HepG2 (cell line): ENCODE data around the gene OST4. TPM values are rescaled to one million over a fixed set of nuclear protein-coding genes. Genes with fewer than 3 reads are reported as not detected.

Source experiments
- GATAD1 ChIP-seq: IDR thresholded peaks from 2 replicates; pipeline ENCODE4 v1.6.1; 2016; ENCODE audit warnings: missing genetic modification reagents, missing compliant biosample characterization
- GPN1 ChIP-seq: sonication (generic); formaldehyde crosslinking; IDR thresholded peaks from 2 replicates; pipeline ENCODE4 v1.5.1; 2020; ENCODE audit warnings: missing genetic modification reagents, borderline replicate concordance
- HDAC2 ChIP-seq: sonication (generic); formaldehyde crosslinking; IDR thresholded peaks from 2 replicates; pipeline ENCODE4 v1.4.0; 2020; ENCODE audit warnings: missing genetic modification reagents
- HIC2 ChIP-seq: sonication (generic); formaldehyde crosslinking; IDR thresholded peaks from 2 replicates; pipeline ENCODE4 v1.9.0; 2022; ENCODE audit warnings: low read depth, missing genetic modification reagents
- HMG20B ChIP-seq: conservative IDR thresholded peaks from 2 replicates; pipeline ENCODE4 v1.6.1; 2016; ENCODE audit warnings: missing genetic modification reagents, missing compliant biosample characterization
- IKZF4 ChIP-seq: sonication (generic); formaldehyde crosslinking; IDR thresholded peaks from 2 replicates; pipeline ENCODE4 v1.5.1; 2020; ENCODE audit warnings: borderline replicate concordance, mild to moderate bottlenecking, low read depth, missing genetic modification reagents; ENCODE audit errors: not compliant biosample characterization
- MLX ChIP-seq: IDR thresholded peaks from 2 replicates; pipeline ENCODE4 v1.6.1; 2016
- MXD1 ChIP-seq: sonication (generic); formaldehyde crosslinking; IDR thresholded peaks from 2 replicates; pipeline ENCODE4 v1.4.0; 2020; ENCODE audit warnings: mild to moderate bottlenecking, missing genetic modification reagents
- NONO ChIP-seq, 2 experiments: fragments of 450-650 bp in 1 of 2; sonication (generic) in 1 of 2; formaldehyde crosslinking in 1 of 2; IDR thresholded peaks in 1 of 2; conservative IDR thresholded peaks in 1 of 2; 2 replicates each; pipeline versions ENCODE4 v1.6.1 to v1.8.0; 2017 to 2022; ENCODE audit warnings: mild to moderate bottlenecking in 1 of 2, missing genetic modification reagents in 1 of 2, moderate library complexity in 1 of 2
- NPAS2 ChIP-seq: sonication (generic); formaldehyde crosslinking; IDR thresholded peaks from 2 replicates; pipeline ENCODE4 v1.8.0; 2022; ENCODE audit warnings: mild to moderate bottlenecking, missing genetic modification reagents, borderline replicate concordance
- PRPF4 ChIP-seq: fragments of 200-400 bp; formaldehyde crosslinking; IDR thresholded peaks from 2 replicates; pipeline ENCODE4 v1.6.1; 2016; ENCODE audit warnings: low read length, low read depth; ENCODE audit not compliant: poor library complexity, severe bottlenecking
- SAP130 ChIP-seq: IDR thresholded peaks from 2 replicates; pipeline ENCODE4 v1.6.1; 2016; ENCODE audit warnings: low read depth
- TEAD3 ChIP-seq: optimal IDR thresholded peaks from 2 replicates; pipeline ENCODE3; 2016; ENCODE audit warnings: borderline replicate concordance
- TERF1 ChIP-seq: sonication (generic); formaldehyde crosslinking; IDR thresholded peaks from 2 replicates; pipeline ENCODE4 v1.8.0; 2022; ENCODE audit warnings: mild to moderate bottlenecking, missing genetic modification reagents, moderate library complexity
- TFE3 ChIP-seq: IDR thresholded peaks from 2 replicates; pipeline ENCODE4 v1.6.1; 2016
- ZC3H4 ChIP-seq: sonication (generic); formaldehyde crosslinking; IDR thresholded peaks from 2 replicates; pipeline ENCODE4 v1.4.0; 2020; ENCODE audit warnings: missing genetic modification reagents, borderline replicate concordance
- ZFX ChIP-seq: sonication (generic); formaldehyde crosslinking; IDR thresholded peaks from 2 replicates; pipeline ENCODE4 v1.4.0; 2020; ENCODE audit warnings: mild to moderate bottlenecking, low read depth, missing genetic modification reagents, moderate library complexity
- ZNF274 ChIP-seq: sonication (generic); formaldehyde crosslinking; IDR thresholded peaks from 2 replicates; pipeline ENCODE4 v1.5.1; 2020; ENCODE audit warnings: mild to moderate bottlenecking, missing genetic modification reagents
- ZNF552 ChIP-seq: sonication (generic); formaldehyde crosslinking; IDR thresholded peaks from 2 replicates; pipeline ENCODE4 v1.9.0; 2022; ENCODE audit warnings: missing genetic modification reagents, mild to moderate bottlenecking, borderline replicate concordance
- ZNF724P ChIP-seq: sonication (generic); formaldehyde crosslinking; IDR thresholded peaks from 2 replicates; pipeline ENCODE4 v1.8.0; 2022; ENCODE audit warnings: missing genetic modification reagents, borderline replicate concordance
- ZNF839 ChIP-seq: sonication (generic); formaldehyde crosslinking; IDR thresholded peaks from 2 replicates; pipeline ENCODE4 v1.4.0; 2020; ENCODE audit warnings: missing genetic modification reagents, mild to moderate bottlenecking, borderline replicate concordance
- polyA plus RNA-seq, 8 experiments: library from polyadenylated mRNA; depleted of rRNA in 3 of 8; stranded (reverse) in 7 of 8; unstranded in 1 of 8; fragments of >200 nt; fragmentation: Illumina TruSeq in 4 of 8; extraction: Trizol in 4 of 8; gene quantifications; 2 replicates each; pipeline versions ENCODE4 v1.2.1 to v1.2.3, GENCODE V29; 2011 to 2016; ENCODE audit warnings: low read depth in 4 of 8, missing spikeins in 1 of 8, mixed read lengths in 1 of 8; ENCODE audit not compliant: insufficient read depth in 1 of 8
- total RNA-seq, 5 experiments: library from RNA; depleted of rRNA; stranded (reverse); fragments of >200 nt; fragmentation: Illumina TruSeq; extraction: Trizol; gene quantifications; 2 replicates each; pipeline ENCODE4 v1.2.3, GENCODE V29; 2016; ENCODE audit warnings: low read depth in 1 of 5
- TF ChIP-seq, protein P1 (sequence below): sonication (generic); formaldehyde crosslinking; IDR thresholded peaks from 2 replicates; pipeline ENCODE4 v1.5.0; 2020; ENCODE audit warnings: missing genetic modification reagents

Gene OST4
- total and polyA plus RNA-seq, 2 of the 13 experiments (the other 11 are each of a cell fraction or from before 2014, with no cell fraction given) = 498 to 584 TPM

GRCh38 chr2:27085673-27086089, 14.2 kb upstream of the OST4 start (continued):
- 0 out of 2 replicates have a peak, but pooled peaks have one; percentile 30 for TF ChIP-seq HDAC2 (CRISPR knock-in tag)
- peak; percentile 74 for TF ChIP-seq TEAD3 (CRISPR knock-in tag)
- TF ChIP-seq ZNF724P (CRISPR knock-in tag) = peak; percentile 5; the same call in 1 of the 2 replicates
- no peak for TF ChIP-seq NONO (IDR thresholded peaks at IDR 0.05)
- no peak for TF ChIP-seq NONO (CRISPR knock-in tag; conservative IDR thresholded peaks at IDR 0.05)
- peak; percentile 31; the same call in 1 of the 2 replicates for TF ChIP-seq HIC2 (CRISPR knock-in tag)
- no peak for TF ChIP-seq TERF1 (CRISPR knock-in tag)
- peak; percentile 29; the same call in 1 of the 2 replicates for TF ChIP-seq TFE3 (CRISPR knock-in tag)
- TF ChIP-seq IKZF4 (CRISPR knock-in tag) = no peak
- 0 out of 2 replicates have a peak, but pooled peaks have one; percentile 3 for TF ChIP-seq ZNF274 (CRISPR knock-in tag)
- TF ChIP-seq HMG20B (CRISPR knock-in tag) = no peak
- TF ChIP-seq MXD1 (CRISPR knock-in tag) = 0 out of 2 replicates have a peak, but pooled peaks have one; percentile 19
- peak; percentile 50 for TF ChIP-seq SAP130 (CRISPR knock-in tag)
- TF ChIP-seq NPAS2 (CRISPR knock-in tag) = no peak
- peak; percentile 60; the same call in 1 of the 2 replicates for TF ChIP-seq ZC3H4 (CRISPR knock-in tag)
- no peak for TF ChIP-seq GPN1 (CRISPR knock-in tag)
- peak; percentile 63; the same call in 1 of the 2 replicates for TF ChIP-seq ZFX (CRISPR knock-in tag)
- TF ChIP-seq ZNF552 (CRISPR knock-in tag) = peak; percentile 90; the same call in 1 of the 2 replicates
- peak; percentile 67; the same call in 1 of the 2 replicates for TF ChIP-seq GATAD1 (CRISPR knock-in tag)
- TF ChIP-seq MLX (CRISPR knock-in tag) = no peak
- TF ChIP-seq, protein P1, sequence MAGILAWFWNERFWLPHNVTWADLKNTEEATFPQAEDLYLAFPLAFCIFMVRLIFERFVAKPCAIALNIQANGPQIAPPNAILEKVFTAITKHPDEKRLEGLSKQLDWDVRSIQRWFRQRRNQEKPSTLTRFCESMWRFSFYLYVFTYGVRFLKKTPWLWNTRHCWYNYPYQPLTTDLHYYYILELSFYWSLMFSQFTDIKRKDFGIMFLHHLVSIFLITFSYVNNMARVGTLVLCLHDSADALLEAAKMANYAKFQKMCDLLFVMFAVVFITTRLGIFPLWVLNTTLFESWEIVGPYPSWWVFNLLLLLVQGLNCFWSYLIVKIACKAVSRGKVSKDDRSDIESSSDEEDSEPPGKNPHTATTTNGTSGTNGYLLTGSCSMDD (CRISPR knock-in tag) = no peak
- peak; percentile 55 for TF ChIP-seq PRPF4
- TF ChIP-seq ZNF839 (CRISPR knock-in tag) = no peak
